ENCODE results near the gene UNC80. TPM values are rescaled to one million over a fixed set of nuclear protein-coding genes. Genes with fewer than 3 reads are reported as not detected.

The UNC80 gene
- total RNA-seq, 1 donor from 2014 or later: 2.1 TPM

DNA sequence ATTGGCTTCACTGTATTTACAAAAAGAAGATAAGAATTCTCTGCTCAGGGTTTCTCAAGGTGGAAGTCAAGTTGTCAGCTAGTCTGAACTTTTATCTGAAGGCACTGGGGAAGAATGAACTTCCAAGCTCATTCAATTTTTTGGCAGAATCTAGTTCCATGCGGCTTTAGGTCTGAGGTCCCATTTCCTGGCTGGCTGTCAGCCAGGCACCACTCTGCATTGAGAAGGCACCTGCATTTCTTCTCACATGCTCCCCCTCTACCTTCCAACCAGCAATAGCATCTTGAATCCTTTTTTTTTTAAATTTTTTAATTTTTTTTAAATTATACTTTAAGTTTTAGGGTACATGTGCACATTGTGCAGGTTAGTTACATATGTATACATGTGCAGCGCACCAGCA, 184.6 kb downstream of the UNC80 start:
- H3K27ac ChIP-seq (ENCODE audit: low read depth, low read length): no peak overlapping the region

DNA sequence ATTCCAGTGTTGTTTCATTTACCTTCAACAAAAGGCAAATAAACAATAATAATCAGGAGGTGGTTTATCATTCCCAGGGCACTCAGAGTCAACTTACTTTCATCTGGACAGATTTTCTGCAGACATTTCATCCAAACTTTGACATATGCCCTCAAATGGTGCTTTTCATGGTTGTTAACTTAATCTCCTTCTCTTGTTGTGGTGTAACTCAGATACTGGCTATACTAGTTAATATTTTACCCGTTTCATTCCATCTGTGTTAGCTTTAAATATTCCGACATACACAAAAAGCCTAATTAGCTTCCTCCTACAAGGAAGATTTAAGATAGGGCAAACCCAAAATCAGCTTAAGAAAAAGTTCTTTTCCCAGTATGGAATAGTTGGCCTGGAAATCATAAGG, 186.4 kb downstream of the UNC80 start:
- no peak overlapping the region for H3K4me3 ChIP-seq (ENCODE audit: low read length in 3 of 3)
- no peaks in the 10 kb centered on the region for H3K36me3 ChIP-seq (ENCODE audit: control insufficient read depth in 3 of 3, insufficient read depth in 3 of 3, low read length in 3 of 3)
- no peak overlapping the region for H3K27ac ChIP-seq (ENCODE audit: low read depth, low read length)
- no peaks in the 10 kb centered on the region for H3K4me1 ChIP-seq (ENCODE audit: control insufficient read depth in 3 of 3, insufficient read depth in 3 of 3, low read length in 3 of 3)
- no peaks in the 10 kb centered on the region for H3K27me3 ChIP-seq (ENCODE audit: control insufficient read depth in 3 of 3, insufficient read depth in 3 of 3, low read length in 3 of 3)
- H3K9ac ChIP-seq (ENCODE audit: low read depth in 1 of 3, low read length in 3 of 3): no peak overlapping the region
- H3K9me3 ChIP-seq (ENCODE audit: control insufficient read depth in 3 of 3, low read length in 3 of 3): no peaks in the 10 kb centered on the region

More for the DNA sequence above, 184.6 kb downstream of the UNC80 start:
- Histone ChIP-seq H3K36me3 (ENCODE audit: control insufficient read depth in 3 of 3, insufficient read depth in 3 of 3, low read length in 3 of 3) (no peaks in the 10 kb centered on the region), H3K4me3 (ENCODE audit: low read length in 3 of 3) (no peak overlapping the region), H3K9me3 (ENCODE audit: control insufficient read depth in 3 of 3, low read length in 3 of 3) (no peaks in the 10 kb centered on the region), H3K27me3 (ENCODE audit: control insufficient read depth in 3 of 3, insufficient read depth in 3 of 3, low read length in 3 of 3) (no peaks in the 10 kb centered on the region), H3K4me1 (ENCODE audit: control insufficient read depth in 3 of 3, insufficient read depth in 3 of 3, low read length in 3 of 3) (no peaks in the 10 kb centered on the region), H3K9ac (ENCODE audit: low read depth in 1 of 3, low read length in 3 of 3) (no peak overlapping the region)

DNA sequence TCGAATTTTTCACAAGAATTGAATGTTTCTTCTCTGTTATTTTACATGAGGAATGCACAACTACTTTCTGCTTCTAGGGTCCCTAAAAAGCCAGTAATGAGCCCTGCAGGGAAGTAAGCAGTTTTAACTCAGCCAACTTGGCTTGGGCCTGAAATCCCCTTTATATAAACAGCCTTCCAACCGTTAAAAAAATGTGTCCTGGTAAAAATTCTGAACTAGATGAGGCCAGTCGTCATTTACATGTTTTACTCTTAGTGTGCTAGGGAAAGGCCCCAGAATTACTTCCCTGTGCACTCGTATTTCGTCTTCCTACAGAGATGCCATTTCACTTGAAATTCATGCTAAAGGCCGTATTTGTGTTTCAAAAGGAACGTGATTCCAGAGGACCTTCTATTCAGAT, 188.4 kb downstream of the UNC80 start:
- H3K27me3 ChIP-seq (ENCODE audit: control insufficient read depth in 3 of 3, insufficient read depth in 3 of 3, low read length in 3 of 3): no peaks in the 10 kb centered on the region
- no peaks in the 10 kb centered on the region for H3K9me3 ChIP-seq (ENCODE audit: control insufficient read depth in 3 of 3, low read length in 3 of 3)
- H3K4me3 ChIP-seq (ENCODE audit: low read length in 3 of 3): no peak overlapping the region
- no peaks in the 10 kb centered on the region for H3K4me1 ChIP-seq (ENCODE audit: control insufficient read depth in 3 of 3, insufficient read depth in 3 of 3, low read length in 3 of 3)
- no peak overlapping the region for H3K9ac ChIP-seq (ENCODE audit: low read depth in 1 of 3, low read length in 3 of 3)
- H3K27ac ChIP-seq (ENCODE audit: low read depth, low read length): no peak overlapping the region
- no peaks in the 10 kb centered on the region for H3K36me3 ChIP-seq (ENCODE audit: control insufficient read depth in 3 of 3, insufficient read depth in 3 of 3, low read length in 3 of 3)

DNA sequence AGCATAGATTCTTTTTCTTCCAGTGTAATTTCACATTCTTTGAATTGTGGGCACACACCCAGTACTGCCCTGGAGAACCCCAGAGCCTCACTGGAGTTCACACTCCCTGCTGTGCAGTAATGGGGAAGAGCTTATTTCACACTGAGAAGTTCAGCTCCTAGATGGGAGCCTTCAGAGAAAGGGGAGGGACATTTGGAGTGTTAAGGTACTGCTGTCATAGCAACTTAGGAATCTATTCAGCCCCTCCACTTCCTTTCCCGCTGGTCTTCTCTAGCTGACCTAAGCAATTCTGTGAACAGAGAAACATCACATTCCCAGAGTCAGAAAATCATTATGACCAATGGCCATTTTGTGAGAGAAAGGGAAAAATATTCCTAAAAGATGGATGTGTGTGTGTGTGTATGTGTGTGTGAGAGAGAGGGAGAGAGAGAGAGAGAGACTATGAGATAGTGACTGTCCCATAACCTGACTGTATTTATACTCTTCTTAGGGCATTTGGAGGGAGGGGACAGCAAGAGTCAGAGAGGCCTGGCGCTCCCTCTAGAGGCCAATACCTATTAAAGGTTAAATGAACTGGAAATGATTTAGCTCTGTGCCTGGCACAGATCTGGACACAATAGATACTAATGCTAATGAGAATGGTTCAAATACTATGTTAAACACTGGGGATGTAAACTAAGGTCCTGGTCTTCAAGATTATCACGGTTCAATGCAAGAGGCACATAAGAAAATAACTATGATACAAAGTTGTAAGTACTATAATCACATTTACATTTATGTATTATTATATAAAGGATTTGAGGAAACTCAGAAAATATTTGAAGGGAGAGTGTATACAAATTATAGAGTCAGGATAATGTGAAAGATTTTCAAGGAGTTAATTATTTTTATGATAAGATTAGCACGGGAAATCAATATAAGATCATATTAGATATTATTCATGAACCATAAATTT, 189.3 kb downstream of the UNC80 start:
- Histone ChIP-seq H3K9ac (ENCODE audit: low read depth in 1 of 3, low read length in 3 of 3) (no peak overlapping the region), H3K36me3 (ENCODE audit: control insufficient read depth in 3 of 3, insufficient read depth in 3 of 3, low read length in 3 of 3) (no peaks in the 10 kb centered on the region), H3K9me3 (ENCODE audit: control insufficient read depth in 3 of 3, low read length in 3 of 3) (no peaks in the 10 kb centered on the region), H3K27me3 (ENCODE audit: control insufficient read depth in 3 of 3, insufficient read depth in 3 of 3, low read length in 3 of 3) (no peaks in the 10 kb centered on the region), H3K4me1 (ENCODE audit: control insufficient read depth in 3 of 3, insufficient read depth in 3 of 3, low read length in 3 of 3) (no peaks in the 10 kb centered on the region), H3K27ac (ENCODE audit: low read depth, low read length) (no peak overlapping the region), H3K4me3 (ENCODE audit: low read length in 3 of 3) (no peak overlapping the region)

DNA sequence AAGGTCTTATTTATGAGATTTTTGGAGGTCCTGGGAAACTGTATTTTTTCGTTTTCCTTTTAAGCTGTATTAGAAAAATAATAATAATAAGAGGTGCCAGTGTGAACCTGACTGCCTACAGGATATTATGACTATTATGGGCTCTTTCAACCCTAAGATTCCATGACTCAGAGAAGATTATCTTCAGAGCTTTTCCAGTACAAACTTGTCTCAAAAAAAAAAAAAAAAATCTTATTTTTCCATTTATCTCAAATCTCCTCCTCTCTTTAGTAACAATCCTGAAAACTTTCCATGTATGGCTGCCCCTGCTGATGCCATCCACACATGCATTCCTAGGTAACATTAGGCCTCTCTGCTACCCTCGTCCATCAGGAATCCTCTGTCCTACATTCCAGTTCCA, 194.1 kb downstream of the UNC80 start:
- H3K9ac ChIP-seq (ENCODE audit: low read depth in 1 of 3, low read length in 3 of 3): no peak overlapping the region
- no peaks in the 10 kb centered on the region for H3K9me3 ChIP-seq (ENCODE audit: control insufficient read depth in 3 of 3, low read length in 3 of 3)
- no peak overlapping the region for H3K4me3 ChIP-seq (ENCODE audit: low read length in 3 of 3)
- no peaks in the 10 kb centered on the region for H3K4me1 ChIP-seq (ENCODE audit: control insufficient read depth in 3 of 3, insufficient read depth in 3 of 3, low read length in 3 of 3)
- H3K27me3 ChIP-seq (ENCODE audit: control insufficient read depth in 3 of 3, insufficient read depth in 3 of 3, low read length in 3 of 3): peaks cover 0 to under 1% (median 0%) of the 10 kb centered on the region in 3 donors
- no peaks in the 10 kb centered on the region for H3K36me3 ChIP-seq (ENCODE audit: control insufficient read depth in 3 of 3, insufficient read depth in 3 of 3, low read length in 3 of 3)
- no peak overlapping the region for H3K27ac ChIP-seq (ENCODE audit: low read depth, low read length)

DNA sequence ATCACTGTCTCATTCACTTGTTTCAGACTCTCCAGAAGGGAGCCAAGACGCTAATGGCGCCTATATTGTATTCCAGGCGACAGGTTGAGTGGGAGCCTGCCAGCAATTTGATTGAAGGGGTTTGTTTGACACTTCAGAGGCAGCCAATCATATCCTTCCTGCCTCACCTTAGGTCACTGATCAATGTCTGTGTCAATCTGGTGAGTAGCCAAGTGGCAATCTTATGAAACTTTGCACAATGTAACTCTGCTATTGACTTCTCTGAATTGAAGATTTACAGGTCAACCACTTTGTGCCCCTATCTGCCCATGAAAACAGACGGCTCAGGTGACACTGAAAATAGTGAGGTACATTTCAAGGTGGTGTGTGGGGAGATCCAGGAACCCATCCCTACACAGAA, 198.1 kb downstream of the UNC80 start:
- Histone ChIP-seq H3K4me3 (ENCODE audit: low read length in 3 of 3) (no peak overlapping the region), H3K4me1 (ENCODE audit: control insufficient read depth in 3 of 3, insufficient read depth in 3 of 3, low read length in 3 of 3) (no peaks in the 10 kb centered on the region), H3K9me3 (ENCODE audit: control insufficient read depth in 3 of 3, low read length in 3 of 3) (no peaks in the 10 kb centered on the region), H3K27me3 (ENCODE audit: control insufficient read depth in 3 of 3, insufficient read depth in 3 of 3, low read length in 3 of 3) (peaks cover 0 to 2% (median 2%) of the 10 kb centered on the region in 3 donors), H3K36me3 (ENCODE audit: control insufficient read depth in 3 of 3, insufficient read depth in 3 of 3, low read length in 3 of 3) (no peaks in the 10 kb centered on the region), H3K27ac (ENCODE audit: low read depth, low read length) (no peak overlapping the region), H3K9ac (ENCODE audit: low read depth in 1 of 3, low read length in 3 of 3) (no peak overlapping the region)

DNA sequence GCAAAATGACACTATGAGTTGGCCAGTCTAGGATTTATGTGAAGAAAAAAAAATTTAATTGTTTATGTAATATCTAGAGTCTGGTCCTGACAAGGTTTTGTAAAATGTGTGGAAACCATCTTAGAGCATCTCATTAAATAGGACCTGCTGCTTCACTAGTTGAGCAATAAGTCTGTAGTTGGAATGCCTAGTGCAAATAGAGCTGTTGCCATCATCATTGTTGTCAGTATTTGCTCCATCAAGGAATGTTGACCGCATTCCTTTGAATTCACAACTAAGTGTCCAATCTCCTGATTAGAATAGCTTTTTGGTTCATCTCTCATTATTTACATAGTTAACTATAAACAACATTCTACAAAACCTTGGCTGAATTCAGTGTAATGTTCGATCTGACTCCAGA, 198.6 kb downstream of the UNC80 start:
- Histone ChIP-seq H3K36me3 (ENCODE audit: control insufficient read depth in 3 of 3, insufficient read depth in 3 of 3, low read length in 3 of 3) (no peaks in the 10 kb centered on the region), H3K4me1 (ENCODE audit: control insufficient read depth in 3 of 3, insufficient read depth in 3 of 3, low read length in 3 of 3) (no peaks in the 10 kb centered on the region), H3K27ac (ENCODE audit: low read depth, low read length) (no peak overlapping the region), H3K9me3 (ENCODE audit: control insufficient read depth in 3 of 3, low read length in 3 of 3) (no peaks in the 10 kb centered on the region), H3K27me3 (ENCODE audit: control insufficient read depth in 3 of 3, insufficient read depth in 3 of 3, low read length in 3 of 3) (peaks cover 0 to 2% (median 2%) of the 10 kb centered on the region in 3 donors), H3K4me3 (ENCODE audit: low read length in 3 of 3) (no peak overlapping the region), H3K9ac (ENCODE audit: low read depth in 1 of 3, low read length in 3 of 3) (no peak overlapping the region)

DNA sequence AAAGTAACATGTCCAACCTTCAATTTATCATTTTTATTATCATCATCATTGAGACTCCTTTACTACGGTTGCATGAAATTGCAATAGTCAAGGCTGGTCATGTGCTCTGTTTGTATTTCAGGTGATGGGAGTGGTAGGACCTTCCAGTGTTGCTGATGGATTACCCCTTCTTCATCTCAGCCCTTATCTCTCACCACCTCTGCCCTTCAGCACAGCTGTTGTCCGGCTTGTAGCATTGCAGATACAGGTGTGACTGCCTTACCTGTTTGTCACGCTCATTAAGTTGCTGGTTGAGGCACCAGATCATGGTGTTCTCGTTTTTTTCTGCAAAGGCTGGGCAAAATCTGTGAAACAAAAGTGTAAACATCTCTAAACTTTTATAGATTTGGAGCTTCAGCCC, 199.1 kb downstream of the UNC80 start:
- H3K27me3 ChIP-seq (ENCODE audit: control insufficient read depth in 3 of 3, insufficient read depth in 3 of 3, low read length in 3 of 3): peaks cover 0 to 2% (median 2%) of the 10 kb centered on the region in 3 donors
- H3K36me3 ChIP-seq (ENCODE audit: control insufficient read depth in 3 of 3, insufficient read depth in 3 of 3, low read length in 3 of 3): no peaks in the 10 kb centered on the region
- no peaks in the 10 kb centered on the region for H3K9me3 ChIP-seq (ENCODE audit: control insufficient read depth in 3 of 3, low read length in 3 of 3)
- no peak overlapping the region for H3K27ac ChIP-seq (ENCODE audit: low read depth, low read length)
- H3K9ac ChIP-seq (ENCODE audit: low read depth in 1 of 3, low read length in 3 of 3): no peak overlapping the region
- H3K4me1 ChIP-seq (ENCODE audit: control insufficient read depth in 3 of 3, insufficient read depth in 3 of 3, low read length in 3 of 3): no peaks in the 10 kb centered on the region
- H3K4me3 ChIP-seq (ENCODE audit: low read length in 3 of 3): no peak overlapping the region

DNA sequence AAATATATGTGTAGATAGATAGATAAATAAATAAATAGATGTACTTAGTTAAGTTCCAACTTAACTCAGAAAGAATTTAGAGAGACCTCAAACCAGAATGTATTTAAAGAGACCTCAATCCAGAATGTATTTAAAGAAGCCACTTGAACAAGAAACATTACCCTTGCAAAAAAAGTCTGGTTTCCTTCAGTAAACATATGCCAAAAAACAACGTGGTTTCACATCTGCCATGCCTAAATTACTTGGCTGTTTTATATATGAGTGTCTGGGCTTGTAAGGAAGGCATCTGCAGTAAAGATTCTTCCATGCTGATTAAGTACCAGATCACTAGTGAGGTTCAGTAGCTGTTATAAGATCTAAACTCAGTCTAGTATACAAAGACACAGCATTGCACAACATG, 201.7 kb downstream of the UNC80 start:
- no peaks in the 10 kb centered on the region for H3K4me1 ChIP-seq (ENCODE audit: control insufficient read depth in 3 of 3, insufficient read depth in 3 of 3, low read length in 3 of 3)
- no peaks in the 10 kb centered on the region for H3K36me3 ChIP-seq (ENCODE audit: control insufficient read depth in 3 of 3, insufficient read depth in 3 of 3, low read length in 3 of 3)
- H3K27me3 ChIP-seq (ENCODE audit: control insufficient read depth in 3 of 3, insufficient read depth in 3 of 3, low read length in 3 of 3): peaks cover 0 to 2% (median 2%) of the 10 kb centered on the region in 3 donors

DNA sequence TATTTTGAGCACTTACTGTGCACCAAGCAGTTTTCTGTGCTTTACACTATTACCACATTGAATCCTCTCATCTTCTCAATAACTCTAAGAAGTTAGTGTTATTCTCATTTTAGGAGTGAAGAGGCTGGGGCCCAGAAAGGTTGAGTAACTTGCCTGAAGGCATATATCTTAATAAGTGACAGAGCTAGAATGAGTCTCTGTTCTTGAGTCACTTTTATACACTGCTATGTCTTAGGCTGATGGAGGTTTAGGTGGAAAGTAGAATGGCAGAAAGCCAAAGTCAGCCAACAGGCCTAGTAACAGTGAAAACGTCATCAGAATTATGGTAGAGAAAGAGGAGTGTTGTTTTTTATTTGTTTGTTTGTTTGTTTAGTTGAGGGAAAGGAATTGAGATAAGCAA, 202.9 kb downstream of the UNC80 start:
- H3K27me3 ChIP-seq (ENCODE audit: control insufficient read depth in 3 of 3, insufficient read depth in 3 of 3, low read length in 3 of 3): peaks cover 0 to 2% (median 2%) of the 10 kb centered on the region in 3 donors

More for the DNA sequence above, 201.7 kb downstream of the UNC80 start:
- H3K4me3 ChIP-seq (ENCODE audit: low read length in 3 of 3): no peak overlapping the region
- no peak overlapping the region for H3K27ac ChIP-seq (ENCODE audit: low read depth, low read length)
- H3K9me3 ChIP-seq (ENCODE audit: control insufficient read depth in 3 of 3, low read length in 3 of 3): no peaks in the 10 kb centered on the region
- H3K9ac ChIP-seq (ENCODE audit: low read depth in 1 of 3, low read length in 3 of 3): no peak overlapping the region

More for the DNA sequence above, 202.9 kb downstream of the UNC80 start:
- Histone ChIP-seq H3K27ac (ENCODE audit: low read depth, low read length) (no peak overlapping the region), H3K4me1 (ENCODE audit: control insufficient read depth in 3 of 3, insufficient read depth in 3 of 3, low read length in 3 of 3) (no peaks in the 10 kb centered on the region), H3K9ac (ENCODE audit: low read depth in 1 of 3, low read length in 3 of 3) (no peak overlapping the region), H3K9me3 (ENCODE audit: control insufficient read depth in 3 of 3, low read length in 3 of 3) (no peaks in the 10 kb centered on the region), H3K36me3 (ENCODE audit: control insufficient read depth in 3 of 3, insufficient read depth in 3 of 3, low read length in 3 of 3) (no peaks in the 10 kb centered on the region), H3K4me3 (ENCODE audit: low read length in 3 of 3) (no peak overlapping the region)
